ENCODE measurements around the gene JMJD1C. TPM values are rescaled to one million over a fixed set of nuclear protein-coding genes. Genes with fewer than 3 reads are reported as not detected.

The JMJD1C gene
- total and polyA plus RNA-seq, 3 donors from 2014 or later = 29.7 to 111 (median 94.6) TPM

- 94 to 95% methylated on average over 17 of the region's 17 CpGs for WGBS, 2 donors
Measured at GRCh38 chr10:63260103-63260859, 205.5 kb downstream of the JMJD1C start.

GRCh38 chr10:63258920-63259678, 206.7 kb downstream of the JMJD1C start:
- Histone ChIP-seq H3K27ac (no peak overlapping the region), H3K36me3 (ENCODE audit: low read depth, missing control alignments) (no peaks in the 10 kb centered on the region), H3K9me3 (no peaks in the 10 kb centered on the region), H3K4me1 (peaks cover 34% of the 10 kb centered on the region), H3K27me3 (no peaks in the 10 kb centered on the region), H3K4me3 (no peak overlapping the region)
- intact Hi-C loops (cut with DNase I; ENCODE audit: low total_unique reads) = no loop called here
- no peak for DNase-seq
- TF ChIP-seq POLR2A (IDR thresholded peaks at IDR 0.05) (no peak), CTCF (IDR thresholded peaks at IDR 0.05) (no peak)
- 93 to 94% methylated on average over 2 of the region's 2 CpGs for WGBS, 2 donors

More at GRCh38 chr10:63260103-63260859, 205.5 kb downstream of the JMJD1C start:
- Histone ChIP-seq H3K4me3 (no peak overlapping the region), H3K27me3 (no peaks in the 10 kb centered on the region), H3K4me1 (peaks cover 36% of the 10 kb centered on the region), H3K36me3 (ENCODE audit: low read depth, missing control alignments) (no peaks in the 10 kb centered on the region), H3K27ac (no peak overlapping the region), H3K9me3 (no peaks in the 10 kb centered on the region)
- intact Hi-C loops (cut with DNase I; ENCODE audit: low total_unique reads) = no loop called here
- no peak for TF ChIP-seq CTCF (IDR thresholded peaks at IDR 0.05)
- no peak for TF ChIP-seq POLR2A (IDR thresholded peaks at IDR 0.05)
- DNase-seq = no peak

GRCh38 chr10:63257778-63258177, 208.0 kb downstream of the JMJD1C start:
- no peak for DNase-seq
- intact Hi-C loops (cut with DNase I; ENCODE audit: low total_unique reads) = no loop called here
- Histone ChIP-seq H3K27me3 (no peaks in the 10 kb centered on the region), H3K36me3 (ENCODE audit: low read depth, missing control alignments) (no peaks in the 10 kb centered on the region), H3K27ac (no peak overlapping the region), H3K4me3 (no peak overlapping the region), H3K4me1 (peaks cover 30% of the 10 kb centered on the region), H3K9me3 (no peaks in the 10 kb centered on the region)
- TF ChIP-seq CTCF (IDR thresholded peaks at IDR 0.05) (no peak), POLR2A (IDR thresholded peaks at IDR 0.05) (no peak)
- WGBS, 2 donors = 53 to 58% methylated on average over 2 of the region's 2 CpGs

GRCh38 chr10:63256009-63256773, 209.6 kb downstream of the JMJD1C start:
- Histone ChIP-seq H3K27me3 (no peaks in the 10 kb centered on the region), H3K4me1 (peaks cover 24% of the 10 kb centered on the region), H3K27ac (no peak overlapping the region), H3K4me3 (no peak overlapping the region), H3K9me3 (no peaks in the 10 kb centered on the region), H3K36me3 (ENCODE audit: low read depth, missing control alignments) (no peaks in the 10 kb centered on the region)
- no peak for DNase-seq
- intact Hi-C loops (cut with DNase I; ENCODE audit: low total_unique reads) = no loop called here
- WGBS, 2 donors = 48 to 50% methylated on average over 3 of the region's 3 CpGs
- TF ChIP-seq CTCF (IDR thresholded peaks at IDR 0.05) (no peak), POLR2A (IDR thresholded peaks at IDR 0.05) (no peak)
